ENCODE data around the gene SAP130. TPM values are rescaled to one million over a fixed set of nuclear protein-coding genes. Genes with fewer than 3 reads are reported as not detected.

Gene SAP130
- total and polyA plus RNA-seq, 2 of the 8 experiments (the other 6 are each of a cell fraction or from before 2014, with no cell fraction given): 51.4 to 54.3 TPM

DNA sequence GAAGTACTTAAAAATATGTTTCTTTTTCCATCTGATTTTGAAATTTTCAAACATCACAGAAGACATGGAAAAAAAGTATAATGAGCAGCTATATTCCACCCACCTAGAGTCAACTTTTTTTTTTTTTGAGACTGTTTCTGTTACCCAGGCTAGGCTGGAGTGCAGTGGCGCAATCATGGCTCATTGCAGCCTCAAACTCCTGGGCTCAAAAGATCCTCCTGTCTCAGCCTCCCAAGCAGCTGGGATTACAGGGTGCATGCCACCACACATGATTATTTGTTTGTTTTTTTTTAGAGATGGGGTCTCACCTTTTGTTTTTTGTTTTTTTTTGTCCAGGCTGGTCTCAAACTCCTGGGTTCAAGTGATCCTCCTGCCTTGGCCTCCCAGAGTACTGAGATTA, 36.5 kb upstream of the SAP130 start:
- Histone ChIP-seq H3K4me1 (replicated peaks in 1 of 4; ENCODE audit: control insufficient read depth in 3 of 4, insufficient read depth in 4 of 4, low read length in 3 of 4) (no peaks in the 10 kb centered on the region), H3K79me2 (ENCODE audit: control insufficient read depth in 1 of 2, insufficient read depth in 2 of 2, low read length in 2 of 2) (no peaks in the 10 kb centered on the region), H3K14ac (ENCODE audit: insufficient read length) (no peak overlapping the region), H3K9me3 (ENCODE audit: insufficient read depth in 2 of 2, low read depth in 1 of 2, low read length in 1 of 2) (no peaks in the 10 kb centered on the region), H2BK120ac (replicated peaks; ENCODE audit: low read depth, low read length) (no peak overlapping the region), H2AFZ (ENCODE audit: low read length) (no peak overlapping the region), H4K20me1 (replicated peaks in 1 of 2; ENCODE audit: control insufficient read depth in 1 of 2, insufficient read depth in 2 of 2, low read length in 2 of 2) (no peaks in the 10 kb centered on the region), H3K36me3 (ENCODE audit: control insufficient read depth in 2 of 4, insufficient read depth in 4 of 4, low read length in 3 of 4) (no peaks in the 10 kb centered on the region), H3K23me2 (ENCODE audit: low read depth, low read length) (no peaks in the 10 kb centered on the region), H3K27ac (ENCODE audit: low read depth, low read length) (no peak overlapping the region), H3K18ac (ENCODE audit: extremely low read depth, low read length) (no peak overlapping the region), H4K5ac (ENCODE audit: insufficient read length, low read depth, low read length) (no peak overlapping the region), H3K79me1 (ENCODE audit: low read depth, low read length) (no peaks in the 10 kb centered on the region), H3K23ac (ENCODE audit: insufficient read length) (no peak overlapping the region), H3K4me2 (ENCODE audit: insufficient read depth in 1 of 2, low read depth in 2 of 2, low read length in 2 of 2) (no peak overlapping the region), H3K27me3 (replicated peaks in 1 of 4; ENCODE audit: control insufficient read depth in 3 of 4, extremely low read depth in 1 of 4, insufficient read depth in 3 of 4, low read length in 3 of 4) (no peaks in the 10 kb centered on the region), H3K4me3 (ENCODE audit: extremely low read depth in 1 of 4, insufficient read depth in 2 of 4, low read depth in 3 of 4, low read length in 4 of 4) (no peak overlapping the region), H2BK15ac (ENCODE audit: low read length) (no peak overlapping the region), H2BK12ac (ENCODE audit: low read depth, low read length) (no peak overlapping the region), H2BK5ac (ENCODE audit: low read depth, low read length) (no peak overlapping the region), H3K56ac (replicated peaks; ENCODE audit: insufficient read length, low read depth, low read length) (no peak overlapping the region), H4K8ac (ENCODE audit: extremely low read depth, insufficient read depth, low read length) (no peak overlapping the region), H3K4ac (replicated peaks; ENCODE audit: insufficient read length, low read depth, low read length) (no peak overlapping the region), H2AK5ac (ENCODE audit: low read depth, low read length) (no peak overlapping the region), H2BK20ac (ENCODE audit: low read length) (no peak overlapping the region), H4K91ac (replicated peaks; ENCODE audit: insufficient read length, low read length) (no peak overlapping the region), H3K9ac (replicated peaks in 1 of 4; ENCODE audit: extremely low read depth in 1 of 4, low read depth in 3 of 4, low read length in 3 of 4) (no peak overlapping the region)
- 88% methylated on average over 1 of the region's 1 CpG; no CpG with 5 or more reads in 1 of the 2 experiments for WGBS, 2 experiments (ENCODE audit: extremely low coverage in 1 of 2, insufficient coverage in 1 of 2, insufficient read length in 1 of 2, insufficient replicate concordance in 2 of 2, low coverage in 1 of 2, low lambda C conversion rate in 2 of 2, missing lambda C conversion rate in 1 of 2)
- ChIA-PET CTCF (ENCODE audit: partially characterized antibody) (interaction anchor here (0.6 to 4.6 kb wide), 28 partner anchors 9 to 505 kb away, joined by 3 to 38 read pairs (median 5); partner anchors contain the start of gene UGGT1), POLR2A (ENCODE audit: partially characterized antibody) (interaction anchor here (1.4 kb wide), 1 partner anchor 10 kb away, joined by 3 read pairs; no protein-coding TSS in a partner anchor)
- FAIRE-seq: no peak
- DNase-seq (ENCODE audit: low read depth in 1 of 2, low spot score in 2 of 2): no peak

All from H1 (cell line).